ENCODE results near the gene PPP1R14C.

DNA sequence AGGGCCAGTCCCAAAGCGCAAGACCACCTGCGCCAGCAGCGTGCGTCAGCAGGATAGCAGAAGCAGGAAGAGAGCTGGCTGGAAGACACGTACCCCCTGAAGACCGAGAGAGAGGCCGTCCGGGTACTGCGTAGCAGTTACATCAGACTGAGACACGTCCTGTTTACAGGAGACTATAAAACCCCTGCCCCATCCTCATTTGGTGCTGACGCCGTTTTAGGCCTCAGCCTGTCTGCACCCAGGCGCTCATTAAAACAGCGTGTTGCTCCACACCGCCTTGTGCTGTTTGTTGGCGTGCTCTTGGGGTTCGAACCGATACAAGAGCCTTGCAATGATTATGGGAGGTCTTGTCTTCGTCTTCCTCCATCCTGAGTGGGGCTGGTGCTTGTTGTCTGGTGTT, 42.1 kb upstream of the PPP1R14C start:
- TF ChIP-seq ZNF70 (CRISPR knock-in tag; IDR thresholded peaks at IDR 0.05) (no peak), SNAI2 (CRISPR knock-in tag; IDR thresholded peaks at IDR 0.05) (no peak), ESRRG (CRISPR knock-in tag; IDR thresholded peaks at IDR 0.05) (no peak), ZC3H10 (CRISPR knock-in tag; IDR thresholded peaks at IDR 0.05) (no peak), ISL1 (CRISPR knock-in tag; IDR thresholded peaks at IDR 0.05) (no peak), GLIS3 (CRISPR knock-in tag; IDR thresholded peaks at IDR 0.05) (no peak), ZFP3 (CRISPR knock-in tag; IDR thresholded peaks at IDR 0.05) (no peak), ZNF8 (CRISPR knock-in tag; IDR thresholded peaks at IDR 0.05) (no peak), TOX (CRISPR knock-in tag; IDR thresholded peaks at IDR 0.05; ENCODE audit: borderline replicate concordance) (no peak)
